ENCODE measurements around the gene TFPI2. TPM values are rescaled to one million over a fixed set of nuclear protein-coding genes. Genes with fewer than 3 reads are reported as not detected.
A peak's percentile ranks its signal among the peaks of the same experiment; 100 is the strongest.

TFPI2 gene
- total and polyA plus RNA-seq, 4 experiments from 2014 or later: not detected

- Histone ChIP-seq H3K9me3 (ENCODE audit: control insufficient read depth in 1 of 2, low read length in 2 of 2) (no peaks in the 10 kb centered on the region), H3K4me1 (ENCODE audit: insufficient read depth, low read length) (no peaks in the 10 kb centered on the region), H3K36me3 (ENCODE audit: insufficient read depth, low read length) (no peaks in the 10 kb centered on the region), H3K4me3 (ENCODE audit: low read length in 2 of 2) (no peak within 1 kb of the TSS), H3K27ac (ENCODE audit: low read depth, low read length) (no peak within 1 kb of the TSS), H3K27me3 (ENCODE audit: insufficient read depth, low read length) (peaks cover 4% of the 10 kb centered on the region)
- DNase-seq: no peak
- CTCF ChIA-PET (ENCODE audit: partially characterized antibody): no interaction called here
- Mint-ChIP-seq H3K27me3 (peaks cover 0 to 2% of the 10 kb centered on the region in 2 donors), H3K36me3 (no peaks in the 10 kb centered on the region), H3K9me3 (no peaks in the 10 kb centered on the region), H3K4me1 (no peaks in the 10 kb centered on the region), H3K4me3 (no peak within 1 kb of the TSS), H3K27ac (no peak within 1 kb of the TSS)
- POLR2A ChIA-PET (ENCODE audit: partially characterized antibody): no interaction called here
- intact Hi-C loops (cut with micrococcal nuclease): no loop called here
Observed at GRCh38 chr7:93906267-93906666, 15.7 kb upstream of the TFPI2 start, which contains the start of gene GNGT1. GNGT1 (plus strand) TSS chr7:93906567; CDS start chr7:93906747, 180 bp downstream.

- intact Hi-C loops (cut with micrococcal nuclease): no loop called here
- Histone ChIP-seq H3K36me3 (ENCODE audit: insufficient read depth, low read length) (no peaks in the 10 kb centered on the region), H3K4me1 (ENCODE audit: insufficient read depth, low read length) (no peaks in the 10 kb centered on the region), H3K27ac (ENCODE audit: low read depth, low read length) (no peak overlapping the region), H3K9me3 (ENCODE audit: control insufficient read depth in 1 of 2, low read length in 2 of 2) (no peaks in the 10 kb centered on the region), H3K27me3 (ENCODE audit: insufficient read depth, low read length) (no peaks in the 10 kb centered on the region), H3K4me3 (ENCODE audit: low read length in 2 of 2) (no peak overlapping the region)
- peaks cover 0 to 2% (median 0%) of the 10 kb centered on the region in 8 donors for H3K9me3 Mint-ChIP-seq
- CTCF ChIA-PET (ENCODE audit: partially characterized antibody): no interaction called here
- POLR2A ChIA-PET (ENCODE audit: partially characterized antibody): interaction anchor here (0.6 kb wide), 1 partner anchor 37 kb away, joined by 3 read pairs; no protein-coding TSS in a partner anchor
- no peaks in the 10 kb centered on the region for H3K4me1 Mint-ChIP-seq
- no peak overlapping the region for H3K4me3 Mint-ChIP-seq
- H3K27me3 Mint-ChIP-seq: peaks cover 5 to 9% of the 10 kb centered on the region in 2 donors
- DNase-seq: no peak
- no peaks in the 10 kb centered on the region for H3K36me3 Mint-ChIP-seq
- H3K27ac Mint-ChIP-seq: no peak overlapping the region
Observed at GRCh38 chr7:93902777-93903423, 12.3 kb upstream of the TFPI2 start.

- no peak overlapping the region for H3K4me3 Mint-ChIP-seq
- H3K36me3 Mint-ChIP-seq: no peaks in the 10 kb centered on the region
- H3K4me1 Mint-ChIP-seq: no peaks in the 10 kb centered on the region
- H3K36me3 ChIP-seq (ENCODE audit: insufficient read depth, low read length): no peaks in the 10 kb centered on the region
- CTCF ChIA-PET (ENCODE audit: partially characterized antibody): no interaction called here
- no peaks in the 10 kb centered on the region for H3K27me3 ChIP-seq (ENCODE audit: insufficient read depth, low read length)
- H3K27ac Mint-ChIP-seq: no peak overlapping the region
- H3K9me3 ChIP-seq (ENCODE audit: control insufficient read depth in 1 of 2, low read length in 2 of 2): no peaks in the 10 kb centered on the region
- no peak overlapping the region for H3K4me3 ChIP-seq (ENCODE audit: low read length in 2 of 2)
- intact Hi-C loops (cut with micrococcal nuclease): no loop called here
- H3K9me3 Mint-ChIP-seq: peaks cover 0 to 4% (median 0%) of the 10 kb centered on the region in 8 donors
- H3K27ac ChIP-seq (ENCODE audit: low read depth, low read length): no peak overlapping the region
- H3K4me1 ChIP-seq (ENCODE audit: insufficient read depth, low read length): no peaks in the 10 kb centered on the region
- H3K27me3 Mint-ChIP-seq: peaks cover 10 to 14% of the 10 kb centered on the region in 2 donors
- POLR2A ChIA-PET (ENCODE audit: partially characterized antibody): no interaction called here
- DNase-seq: no peak
Observed at GRCh38 chr7:93897680-93898079, 7.1 kb upstream of the TFPI2 start.

GRCh38 chr7:93895859-93896600 lies 5.5 kb upstream of the TFPI2 start:
- no peaks in the 10 kb centered on the region for H3K36me3 ChIP-seq (ENCODE audit: insufficient read depth, low read length)
- no peaks in the 10 kb centered on the region for H3K36me3 Mint-ChIP-seq
- intact Hi-C loops (cut with micrococcal nuclease): no loop called here
- H3K4me3 ChIP-seq (ENCODE audit: low read length in 2 of 2): no peak overlapping the region
- peaks cover 21 to 24% of the 10 kb centered on the region in 2 donors for H3K27me3 Mint-ChIP-seq
- H3K4me1 ChIP-seq (ENCODE audit: insufficient read depth, low read length): no peaks in the 10 kb centered on the region
- no peaks in the 10 kb centered on the region for H3K27me3 ChIP-seq (ENCODE audit: insufficient read depth, low read length)
- no peak overlapping the region for H3K27ac ChIP-seq (ENCODE audit: low read depth, low read length)
- CTCF ChIA-PET (ENCODE audit: partially characterized antibody): no interaction called here
- no peak overlapping the region for H3K27ac Mint-ChIP-seq
- H3K9me3 Mint-ChIP-seq: peaks cover 0 to 4% (median 0%) of the 10 kb centered on the region in 8 donors
- peaks cover 0 to 4% (median 0%) of the 10 kb centered on the region in 4 donors for H3K4me1 Mint-ChIP-seq
- H3K9me3 ChIP-seq (ENCODE audit: control insufficient read depth in 1 of 2, low read length in 2 of 2): no peaks in the 10 kb centered on the region
- no peak overlapping the region for H3K4me3 Mint-ChIP-seq
- no peak for DNase-seq
- POLR2A ChIA-PET (ENCODE audit: partially characterized antibody): no interaction called here

- ChIA-PET POLR2A (ENCODE audit: partially characterized antibody) (no interaction called here), CTCF (ENCODE audit: partially characterized antibody) (no interaction called here)
- DNase-seq: no peak
- H3K36me3 Mint-ChIP-seq: no peaks in the 10 kb centered on the region
- H3K27ac Mint-ChIP-seq: no peak overlapping the region
- H3K4me1 Mint-ChIP-seq: peaks cover 1 to 6% (median 3%) of the 10 kb centered on the region in 4 donors
- H3K9me3 Mint-ChIP-seq: peaks cover 0 to 6% (median 0%) of the 10 kb centered on the region in 8 donors
- no peak overlapping the region for H3K27ac ChIP-seq (ENCODE audit: low read depth, low read length)
- H3K9me3 ChIP-seq (ENCODE audit: control insufficient read depth in 1 of 2, low read length in 2 of 2): no peaks in the 10 kb centered on the region
- H3K27me3 ChIP-seq (ENCODE audit: insufficient read depth, low read length): peaks cover 3% of the 10 kb centered on the region
- H3K4me3 Mint-ChIP-seq: no peak overlapping the region
- intact Hi-C loops (cut with micrococcal nuclease): no loop called here
- peaks cover 1% of the 10 kb centered on the region for H3K4me1 ChIP-seq (ENCODE audit: insufficient read depth, low read length)
- no peak overlapping the region for H3K4me3 ChIP-seq (ENCODE audit: low read length in 2 of 2)
- H3K27me3 Mint-ChIP-seq: peaks cover 24 to 28% of the 10 kb centered on the region in 2 donors
- H3K36me3 ChIP-seq (ENCODE audit: insufficient read depth, low read length): no peaks in the 10 kb centered on the region
Observed at GRCh38 chr7:93894966-93895640, 4.5 kb upstream of the TFPI2 start.

- Mint-ChIP-seq H3K27ac (no peak overlapping the region), H3K36me3 (no peaks in the 10 kb centered on the region), H3K9me3 (peaks cover 0 to 7% (median 0%) of the 10 kb centered on the region in 8 donors), H3K27me3 (peaks cover 26 to 31% of the 10 kb centered on the region in 2 donors), H3K4me3 (no peak overlapping the region), H3K4me1 (peaks cover 7 to 13% (median 9%) of the 10 kb centered on the region in 4 donors)
- ChIA-PET POLR2A (ENCODE audit: partially characterized antibody) (no interaction called here), CTCF (ENCODE audit: partially characterized antibody) (no interaction called here)
- no peak for DNase-seq
- Histone ChIP-seq H3K4me3 (ENCODE audit: low read length in 2 of 2) (no peak overlapping the region), H3K9me3 (ENCODE audit: control insufficient read depth in 1 of 2, low read length in 2 of 2) (no peaks in the 10 kb centered on the region), H3K27ac (ENCODE audit: low read depth, low read length) (no peak overlapping the region), H3K27me3 (ENCODE audit: insufficient read depth, low read length) (peaks cover 4% of the 10 kb centered on the region), H3K4me1 (ENCODE audit: insufficient read depth, low read length) (peaks cover 6% of the 10 kb centered on the region), H3K36me3 (ENCODE audit: insufficient read depth, low read length) (no peaks in the 10 kb centered on the region)
- intact Hi-C loops (cut with micrococcal nuclease): no loop called here
Observed at GRCh38 chr7:93894426-93894825, 3.9 kb upstream of the TFPI2 start.

GRCh38 chr7:93890041-93890463 lies 501 bp downstream of the TFPI2 start:
- H3K27ac ChIP-seq (ENCODE audit: low read depth, low read length): no peak overlapping the region
- H3K4me1 Mint-ChIP-seq: peaks cover 7 to 16% (median 9%) of the 10 kb centered on the region in 4 donors
- intact Hi-C loops (cut with micrococcal nuclease): no loop called here
- POLR2A ChIA-PET (ENCODE audit: partially characterized antibody): no interaction called here
- peaks cover 4% of the 10 kb centered on the region for H3K27me3 ChIP-seq (ENCODE audit: insufficient read depth, low read length)
- H3K27ac Mint-ChIP-seq: no peak overlapping the region
- no peak overlapping the region for H3K4me3 ChIP-seq (ENCODE audit: low read length in 2 of 2)
- H3K36me3 ChIP-seq (ENCODE audit: insufficient read depth, low read length): no peaks in the 10 kb centered on the region
- peaks cover 6% of the 10 kb centered on the region for H3K4me1 ChIP-seq (ENCODE audit: insufficient read depth, low read length)
- peaks cover 0 to 5% (median 0%) of the 10 kb centered on the region in 8 donors for H3K9me3 Mint-ChIP-seq
- H3K9me3 ChIP-seq (ENCODE audit: control insufficient read depth in 1 of 2, low read length in 2 of 2): no peaks in the 10 kb centered on the region
- peaks cover 33 to 38% of the 10 kb centered on the region in 2 donors for H3K27me3 Mint-ChIP-seq
- H3K36me3 Mint-ChIP-seq: no peaks in the 10 kb centered on the region
- CTCF ChIA-PET (ENCODE audit: partially characterized antibody): no interaction called here
- peak overlapping the region in 7 of 8 donors; percentile 25 to 75 (median 62) for H3K4me3 Mint-ChIP-seq
- no peak for DNase-seq
